Endothelial cell of hepatic sinusoid (primary cell): ENCODE measurements around the gene CCDC90B.

Source experiments
- in situ Hi-C: cut with HindIII; loops from 2 replicates; pipeline ENCODE4 v1.10.0; 2017; ENCODE audit warnings: low sequenced_read_pairs

The CCDC90B gene

GRCh38 chr11:83249445-83249844 is 36.7 kb downstream of the CCDC90B start:
- in situ Hi-C loops = no loop called here

GRCh38 chr11:83241291-83241946 is 44.7 kb downstream of the CCDC90B start:
- in situ Hi-C loops = no loop called here

- in situ Hi-C loops = no loop called here
Measured at GRCh38 chr11:83238111-83238510, 48.1 kb downstream of the CCDC90B start.

- in situ Hi-C loops = no loop called here
Measured at GRCh38 chr11:83235825-83236224, 50.3 kb downstream of the CCDC90B start.

GRCh38 chr11:83223457-83223856 is 62.7 kb downstream of the CCDC90B start:
- in situ Hi-C loops = no loop called here

GRCh38 chr11:83222499-83222898 is 63.7 kb downstream of the CCDC90B start:
- in situ Hi-C loops = no loop called here

- in situ Hi-C loops = no loop called here
Measured at GRCh38 chr11:83221694-83222093, 64.5 kb downstream of the CCDC90B start.

- in situ Hi-C loops = no loop called here
Measured at GRCh38 chr11:83220260-83220659, 65.9 kb downstream of the CCDC90B start.

- in situ Hi-C loops = no loop called here
Measured at GRCh38 chr11:83219095-83219494, 67.1 kb downstream of the CCDC90B start.
